Left lung (tissue), 10 donors: ENCODE results near the gene POLR2J. TPM values are rescaled to one million over a fixed set of nuclear protein-coding genes. Genes with fewer than 3 reads are reported as not detected.

Experiments
- ATAC-seq: fragments of 200-7000 bp; cut with Tn5 transposase; one replicate; pipeline ENCODE4 v1.9.1; 2020; ENCODE audit warnings: moderate library complexity
- DNase-seq, 4 donors: peaks; one replicate each; pipeline ENCODE4 v3.0.0-alpha.2; 2013 to 2020
- H3K27ac ChIP-seq, 2 donors: fragments of 200-600 bp; sonication (generic) in 1 of 2; one replicate each; pipeline versions ENCODE4 v1.5.0 to v1.8.0; 2020 to 2021
- H3K27me3 ChIP-seq, 2 donors: fragments of 200-600 bp; sonication (generic) in 1 of 2; one replicate each; pipeline versions ENCODE4 v1.5.0 to v1.8.0; 2020 to 2021
- H3K36me3 ChIP-seq, 2 donors: fragments of 200-600 bp; sonication (generic) in 1 of 2; one replicate each; pipeline versions ENCODE4 v1.5.0 to v1.8.0; 2020 to 2021
- H3K4me1 ChIP-seq, 2 donors: fragments of 200-600 bp; one replicate each; pipeline ENCODE4 v1.8.0; 2021
- H3K4me3 ChIP-seq, 2 donors: fragments of 200-600 bp; sonication (generic) in 1 of 2; one replicate each; pipeline versions ENCODE4 v1.5.0 to v1.8.0; 2020 to 2021; ENCODE audit warnings: mild to moderate bottlenecking in 1 of 2
- H3K9me3 ChIP-seq, 2 donors: fragments of 200-600 bp; sonication (generic) in 1 of 2; one replicate each; pipeline versions ENCODE4 v1.5.0 to v1.8.0; 2020 to 2021
- CTCF ChIP-seq, 2 donors: fragments of 200-600 bp; sonication (generic) in 1 of 2; IDR thresholded peaks; one replicate each; pipeline versions ENCODE4 v1.5.0 to v1.8.0; 2021; ENCODE audit warnings: antibody characterized with exemption in 2 of 2
- intact Hi-C, 2 donors: fragments of 100-400 bp; cut with DNase I; formaldehyde crosslinking; loops; one replicate each; pipeline versions ENCODE4 v1.11.2 to v1.14.2; 2022
- microRNA-seq, 2 donors: library from miRNA; unstranded; fragments of <30 nt; microRNA quantifications; one replicate each; pipeline ENCODE4, GENCODE V29; 2019
- polyA plus RNA-seq, 6 donors: library from polyadenylated mRNA; unstranded; fragments of 120-200 nt; gene quantifications; one replicate each; pipeline ENCODE4 v1.2.1, GENCODE V29; 2013; ENCODE audit not compliant: insufficient read length in 6 of 6
- total RNA-seq, 2 donors: library from RNA; stranded (reverse); fragmentation: NEBNext Ultra II Directional; extraction: Animal tissue kit (Norgen Biotek cat#: 25700); gene quantifications; one replicate each; pipeline ENCODE4 v1.2.1, GENCODE V29; 2021
- donor health status: DM: no; HTN: yes; CAD: no.
- donor health status: DM: no; HTN: no; CAD: no.

Gene POLR2J
- total and polyA plus RNA-seq, 8 donors, result 22.4 to 39.0 (median 29.3) TPM

GRCh38 chr7:102425639-102426267, 53.0 kb downstream of the POLR2J start:
- H3K4me3 ChIP-seq, result peak overlapping the region in 1 of 2 donors; percentile 16
- intact Hi-C loops, result no loop called here
- peaks cover 0 to 39% of the 10 kb centered on the region in 2 donors for H3K36me3 ChIP-seq
- H3K9me3 ChIP-seq, result no peaks in the 10 kb centered on the region
- H3K27me3 ChIP-seq, result no peaks in the 10 kb centered on the region
- DNase-seq (peak in 2 of 4 donors; percentile 87 to 94), ATAC-seq (peak; percentile 78)
- H3K4me1 ChIP-seq, result peaks cover 0 to 68% of the 10 kb centered on the region in 2 donors
- TF ChIP-seq CTCF (IDR thresholded peaks at IDR 0.05), result no peak
- H3K27ac ChIP-seq, result peak overlapping the region; percentile 79 to 97

GRCh38 chr7:102424787-102425218, 53.9 kb downstream of the POLR2J start:
- peaks cover 0 to 46% of the 10 kb centered on the region in 2 donors for H3K36me3 ChIP-seq
- ATAC-seq (peak; percentile 15), DNase-seq (peak in 1 of 4 donors; percentile 51)
- no peaks in the 10 kb centered on the region for H3K9me3 ChIP-seq
- no peaks in the 10 kb centered on the region for H3K27me3 ChIP-seq
- no peak overlapping the region for H3K4me3 ChIP-seq
- intact Hi-C loops, result no loop called here
- TF ChIP-seq CTCF (IDR thresholded peaks at IDR 0.05), result no peak
- H3K27ac ChIP-seq, result peak overlapping the region in 1 of 2 donors; percentile 97
- peaks cover 0 to 69% of the 10 kb centered on the region in 2 donors for H3K4me1 ChIP-seq

GRCh38 chr7:102424129-102424551, 54.6 kb downstream of the POLR2J start:
- Histone ChIP-seq H3K27me3 (no peaks in the 10 kb centered on the region), H3K4me1 (peaks cover 0 to 62% of the 10 kb centered on the region in 2 donors), H3K4me3 (no peak overlapping the region), H3K27ac (peak overlapping the region in 1 of 2 donors; percentile 97), H3K36me3 (peaks cover 0 to 47% of the 10 kb centered on the region in 2 donors), H3K9me3 (no peaks in the 10 kb centered on the region)
- no peak for DNase-seq
- ATAC-seq, result no peak
- TF ChIP-seq CTCF (IDR thresholded peaks at IDR 0.05), result no peak
- intact Hi-C loops, result no loop called here

Small RNAs within 50 kb of the gene (microRNA-seq; reads per million reads assigned to microRNA genes)
- 0 to 0.27 reads per million in 2 donors for gene MIR4467
- 0.82 to 2.3 reads per million in 2 donors for gene MIR5090

Other genes with a start within 250 kb of the POLR2J start
- gene SH2B2, start 192.1 kb downstream of the POLR2J start, total RNA-seq, result 1 to 10 TPM; 5.7 to 8.2 TPM
- 1 to 10 TPM; 3.1 to 5.1 (median 3.8) TPM for gene SH2B2, start 192.1 kb downstream of the POLR2J start, polyA plus RNA-seq
- not detected for gene SPDYE6, start 122.5 kb downstream of the POLR2J start, total RNA-seq
- 10 to 100 TPM in 1 of 6 donors, 1 to 10 TPM in 5; 2.2 to 10.0 (median 6.8) TPM for gene SPDYE6, start 122.5 kb downstream of the POLR2J start, polyA plus RNA-seq
- 10 to 100 TPM; 17.1 to 18.8 TPM for gene PRKRIP1, start 82.6 kb downstream of the POLR2J start, total RNA-seq
- 10 to 100 TPM; 38.6 to 44.9 (median 41.8) TPM for gene PRKRIP1, start 82.6 kb downstream of the POLR2J start, polyA plus RNA-seq
- 10 to 100 TPM; 22.3 to 38.2 TPM for gene ORAI2, start 45.3 kb downstream of the POLR2J start, total RNA-seq
- 10 to 100 TPM in 5 of 6 donors, 1 to 10 TPM in 1; 8.8 to 17.4 (median 12.0) TPM for gene ORAI2, start 45.3 kb downstream of the POLR2J start, polyA plus RNA-seq
- 1 to 10 TPM; 8.6 to 9.5 TPM for gene ALKBH4, start 14.1 kb downstream of the POLR2J start, total RNA-seq
- gene ALKBH4, start 14.1 kb downstream of the POLR2J start, polyA plus RNA-seq, result 10 to 100 TPM; 10.3 to 14.1 (median 11.5) TPM
- gene LRWD1, start 13.9 kb downstream of the POLR2J start, total RNA-seq, result 10 to 100 TPM; 12.9 to 16.6 TPM
- gene LRWD1, start 13.9 kb downstream of the POLR2J start, polyA plus RNA-seq, result 10 to 100 TPM; 13.0 to 22.2 (median 16.6) TPM
- gene RASA4B, start 38.9 kb upstream of the POLR2J start, total RNA-seq, result 10 to 100 TPM; 18.1 to 18.5 TPM
- 1 to 10 TPM; 3.0 to 8.8 (median 4.9) TPM for gene RASA4B, start 38.9 kb upstream of the POLR2J start, polyA plus RNA-seq
- gene UPK3BL2, start 64.8 kb upstream of the POLR2J start, total RNA-seq, result 10 to 100 TPM; 12.7 to 22.0 TPM
- 10 to 100 TPM; 11.7 to 22.9 (median 13.7) TPM for gene UPK3BL2, start 64.8 kb upstream of the POLR2J start, polyA plus RNA-seq
- gene SPDYE2, start 72.3 kb upstream of the POLR2J start, total RNA-seq, result not detected
- gene SPDYE2, start 72.3 kb upstream of the POLR2J start, polyA plus RNA-seq, result 10 to 100 TPM in 3 of 6 donors, 1 to 10 TPM in 3; 6.2 to 15.0 (median 10.4) TPM
- 10 to 100 TPM; 21.6 to 43.4 TPM for gene POLR2J3, start 93.7 kb upstream of the POLR2J start, total RNA-seq
- gene POLR2J3, start 93.7 kb upstream of the POLR2J start, polyA plus RNA-seq, result 100 to 1,000 TPM in 3 of 6 donors, 10 to 100 TPM in 3; 51.6 to 108 (median 95.7) TPM
- 10 to 100 TPM; 22.9 to 43.2 TPM for gene RASA4, start 137.8 kb upstream of the POLR2J start, total RNA-seq
- gene RASA4, start 137.8 kb upstream of the POLR2J start, polyA plus RNA-seq, result 10 to 100 TPM; 16.5 to 34.7 (median 29.3) TPM
- 10 to 100 TPM; 15.7 to 18.2 TPM for gene UPK3BL1, start 163.9 kb upstream of the POLR2J start, total RNA-seq
- 10 to 100 TPM in 5 of 6 donors, 1 to 10 TPM in 1; 7.5 to 38.4 (median 25.3) TPM for gene UPK3BL1, start 163.9 kb upstream of the POLR2J start, polyA plus RNA-seq
- not detected for gene SPDYE2B, start 171.4 kb upstream of the POLR2J start, total RNA-seq
- 1 to 10 TPM; 2.2 to 4.7 (median 2.7) TPM for gene SPDYE2B, start 171.4 kb upstream of the POLR2J start, polyA plus RNA-seq
- 10 to 100 TPM in 1 of 2 donors, 1 to 10 TPM in 1; 9.5 to 15.0 TPM for gene POLR2J2, start 192.7 kb upstream of the POLR2J start, total RNA-seq
- 1 to 10 TPM; 2.1 to 6.0 (median 3.1) TPM for gene POLR2J2, start 192.7 kb upstream of the POLR2J start, polyA plus RNA-seq